ENCODE measurements around the gene CALML6. TPM values are rescaled to one million over a fixed set of nuclear protein-coding genes. Genes with fewer than 3 reads are reported as not detected.
A peak's percentile ranks its signal among the peaks of the same experiment; 100 is the strongest.

Gene CALML6
- total RNA-seq, 2 donors from 2014 or later: 1.0 to 4.3 TPM

GRCh38 chr1:1926886-1927660, 12.0 kb downstream of the CALML6 start:
- 76 to 85% methylated on average over 5 to 21 of the region's 21 CpGs for WGBS, 2 donors
- intact Hi-C loops (cut with DNase I): no loop called here
- H3K27ac ChIP-seq: no peak overlapping the region
- H3K4me3 ChIP-seq: no peak overlapping the region
- no peak for TF ChIP-seq CTCF (IDR thresholded peaks at IDR 0.05)
- TF ChIP-seq POLR2A (IDR thresholded peaks at IDR 0.05): no peak
- H3K9me3 ChIP-seq: no peaks in the 10 kb centered on the region
- peaks cover 15% of the 10 kb centered on the region for H3K4me1 ChIP-seq
- DNase-seq: peak in 1 of 4 donors; percentile 11
- H3K36me3 ChIP-seq (replicated peaks in 1 of 2; ENCODE audit: insufficient read depth in 1 of 2, low read depth in 2 of 2): no peaks in the 10 kb centered on the region
- no peak for ATAC-seq
- H3K27me3 ChIP-seq: no peaks in the 10 kb centered on the region

DNA sequence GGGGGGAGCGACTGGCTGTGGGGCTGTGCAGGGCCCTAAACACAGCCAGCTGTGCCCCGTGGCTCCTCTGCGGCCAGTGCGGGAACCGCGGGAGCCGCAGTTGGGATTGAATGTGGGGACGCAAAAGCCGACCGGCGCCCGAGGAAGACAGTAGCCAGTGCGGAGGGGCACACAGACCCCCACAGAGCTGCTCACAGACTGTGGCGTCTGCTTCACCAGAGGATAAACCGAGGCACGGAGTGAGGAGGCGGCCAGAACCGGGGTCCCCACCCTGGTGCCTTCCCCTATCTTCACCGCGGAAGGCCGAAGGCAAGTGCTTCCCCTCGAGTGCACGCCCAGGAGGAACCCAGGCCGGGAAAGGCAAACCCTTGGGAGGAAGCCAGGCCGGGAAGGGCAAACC, 12.7 kb downstream of the CALML6 start:
- peaks cover 15% of the 10 kb centered on the region for H3K4me1 ChIP-seq
- DNase-seq: peak in 3 of 4 donors; percentile 39 to 42 (median 41)
- H3K4me3 ChIP-seq: no peak overlapping the region
- H3K27ac ChIP-seq: no peak overlapping the region
- no peaks in the 10 kb centered on the region for H3K27me3 ChIP-seq
- no peaks in the 10 kb centered on the region for H3K9me3 ChIP-seq
- ATAC-seq: no peak
- H3K36me3 ChIP-seq (replicated peaks in 1 of 2; ENCODE audit: insufficient read depth in 1 of 2, low read depth in 2 of 2): no peaks in the 10 kb centered on the region
- intact Hi-C loops (cut with DNase I): no loop called here
- WGBS, 2 donors: 67 to 91% methylated on average over 16 to 23 of the region's 25 CpGs
- TF ChIP-seq POLR2A (IDR thresholded peaks at IDR 0.05): no peak
- no peak for TF ChIP-seq CTCF (IDR thresholded peaks at IDR 0.05)

DNA sequence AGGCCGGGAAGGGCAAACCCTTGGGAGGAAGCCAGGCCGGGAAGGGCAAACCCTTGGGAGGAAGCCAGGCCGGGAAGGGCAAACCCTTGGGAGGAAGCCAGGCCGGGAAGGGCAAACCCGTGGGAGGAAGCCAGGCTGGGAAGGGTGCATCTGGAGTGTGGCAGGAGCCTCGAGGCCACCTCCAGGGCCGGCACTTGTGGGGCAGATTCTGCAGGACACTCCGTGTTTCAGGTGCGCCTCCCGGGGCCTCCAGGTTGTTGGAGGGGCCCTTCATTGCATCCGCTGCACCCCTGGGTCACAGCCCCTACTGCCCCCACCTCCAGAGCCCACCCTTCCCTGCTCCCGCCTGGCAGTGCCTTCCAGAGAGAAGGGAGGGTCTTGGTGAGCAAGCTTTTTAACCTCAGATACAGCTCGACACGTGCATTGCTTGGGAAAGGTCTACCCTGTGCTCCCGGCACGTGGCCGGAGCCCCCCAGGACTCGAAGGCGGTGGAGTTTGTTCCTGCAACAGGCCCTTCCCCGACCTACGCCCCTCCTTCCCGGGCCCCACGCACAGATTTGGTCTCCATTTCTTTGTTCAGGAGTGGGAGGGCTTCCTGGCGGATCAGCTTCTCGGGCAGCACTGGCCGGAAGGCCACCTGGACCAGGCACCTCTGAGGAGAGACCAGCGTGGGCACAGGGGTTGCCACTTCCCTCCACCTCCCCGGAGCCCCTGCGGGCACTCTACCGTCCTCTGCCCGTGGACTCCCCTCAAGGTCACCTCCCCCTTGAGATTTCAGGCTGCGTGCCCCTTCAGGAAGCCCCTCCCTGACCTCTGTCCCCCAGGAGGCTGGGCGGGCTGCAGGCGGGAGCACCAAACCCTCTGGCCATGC, 13.4 kb downstream of the CALML6 start:
- no peaks in the 10 kb centered on the region for H3K27me3 ChIP-seq
- H3K4me3 ChIP-seq: no peak overlapping the region
- no peaks in the 10 kb centered on the region for H3K36me3 ChIP-seq (replicated peaks in 1 of 2; ENCODE audit: insufficient read depth in 1 of 2, low read depth in 2 of 2)
- WGBS, 2 donors: 61 to 90% methylated on average over 2 to 33 of the region's 34 CpGs
- TF ChIP-seq POLR2A (IDR thresholded peaks at IDR 0.05) (no peak), CTCF (IDR thresholded peaks at IDR 0.05) (no peak)
- H3K4me1 ChIP-seq: peaks cover 15% of the 10 kb centered on the region
- intact Hi-C loops (cut with DNase I): no loop called here
- no peaks in the 10 kb centered on the region for H3K9me3 ChIP-seq
- H3K27ac ChIP-seq: no peak overlapping the region
- peak; percentile 43 for ATAC-seq
- peak; percentile 65 to 80 (median 73) for DNase-seq

DNA sequence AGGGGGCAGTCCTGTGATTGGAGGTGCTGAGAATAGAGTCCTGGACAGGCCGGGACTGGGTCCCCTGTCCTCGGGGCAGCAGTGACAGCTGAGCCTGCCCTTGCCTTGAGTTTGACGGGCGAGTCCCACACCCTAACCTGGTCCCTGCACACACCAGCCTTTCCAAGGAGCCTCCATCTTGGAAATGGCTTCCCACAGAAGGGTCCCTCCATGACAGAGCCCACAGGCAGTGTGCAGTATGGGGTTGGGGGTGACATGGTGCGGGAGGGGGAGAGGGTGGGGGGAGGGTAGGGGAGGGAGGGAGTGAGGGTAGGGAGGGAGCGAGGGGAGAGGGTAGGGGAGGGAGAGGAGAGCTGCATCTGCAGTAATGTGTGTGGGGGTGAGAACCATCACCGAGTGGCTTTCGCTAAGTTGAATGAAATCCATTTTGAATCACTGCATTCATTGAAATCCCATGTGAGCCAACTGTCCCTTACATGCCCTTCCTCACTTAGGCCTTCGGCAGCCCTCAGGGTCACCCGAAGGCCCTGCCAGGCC, 14.1 kb downstream of the CALML6 start:
- Histone ChIP-seq H3K27me3 (no peaks in the 10 kb centered on the region), H3K9me3 (no peaks in the 10 kb centered on the region), H3K4me3 (no peak overlapping the region), H3K27ac (no peak overlapping the region), H3K4me1 (peaks cover 15% of the 10 kb centered on the region), H3K36me3 (replicated peaks in 1 of 2; ENCODE audit: insufficient read depth in 1 of 2, low read depth in 2 of 2) (no peaks in the 10 kb centered on the region)
- TF ChIP-seq CTCF (IDR thresholded peaks at IDR 0.05) (no peak), POLR2A (IDR thresholded peaks at IDR 0.05) (no peak)
- no peak for ATAC-seq
- no peak for DNase-seq
- intact Hi-C loops (cut with DNase I): no loop called here
- 65 to 73% methylated on average over 8 to 9 of the region's 10 CpGs for WGBS, 2 donors

All from body of pancreas (tissue), 4 donors.